Lower leg skin (tissue), 4 donors: ENCODE data around the gene NOC4L. TPM values are rescaled to one million over a fixed set of nuclear protein-coding genes. Genes with fewer than 3 reads are reported as not detected.
A peak's percentile ranks its signal among the peaks of the same experiment; 100 is the strongest.

Experiments
- DNase-seq, 2 donors: peaks; one replicate each; pipeline ENCODE4 v3.0.0-alpha.2; 2019; ENCODE audit warnings: low spot score in 2 of 2
- H3K4me3 ChIP-seq: fragments of 200-600 bp; sonication (generic); 2 replicates; pipeline ENCODE4 v1.5.1; 2017; ENCODE audit warnings: mild to moderate bottlenecking, low read depth; ENCODE audit not compliant: poor library complexity, severe bottlenecking
- CTCF ChIP-seq, 3 donors: fragments of 450-650 bp; IDR thresholded peaks; one replicate each; pipeline ENCODE4 v1.5.1; 2016; ENCODE audit warnings: antibody characterized with exemption in 3 of 3, mild to moderate bottlenecking in 3 of 3, moderate library complexity in 2 of 3
- POLR2A ChIP-seq, 2 donors: fragments of 450-650 bp; IDR thresholded peaks; one replicate each; pipeline ENCODE4 v1.6.1; 2016 to 2017; ENCODE audit warnings: antibody characterized with exemption in 2 of 2, mild to moderate bottlenecking in 1 of 2, moderate library complexity in 1 of 2
- WGBS, 2 donors: methylation state at CpG; one replicate each; pipeline ENCODE4 v1.1.5; 2018; 5-methylcytosine and 5-hydroxymethylcytosine counted together
- intact Hi-C: fragments of 100-400 bp; cut with DNase I; formaldehyde crosslinking; loops from one replicate; pipeline ENCODE4 v1.15.0; 2023; ENCODE audit warnings: low total_unique reads
- total RNA-seq, 4 donors: library from RNA; depleted of rRNA; stranded (reverse); fragments of >200 nt; gene quantifications; one replicate each; pipeline ENCODE4 v1.1.0, GENCODE V29; 2016

NOC4L gene
- total RNA-seq, 4 donors from 2014 or later, result 7.3 to 17.7 (median 14.1) TPM

DNA sequence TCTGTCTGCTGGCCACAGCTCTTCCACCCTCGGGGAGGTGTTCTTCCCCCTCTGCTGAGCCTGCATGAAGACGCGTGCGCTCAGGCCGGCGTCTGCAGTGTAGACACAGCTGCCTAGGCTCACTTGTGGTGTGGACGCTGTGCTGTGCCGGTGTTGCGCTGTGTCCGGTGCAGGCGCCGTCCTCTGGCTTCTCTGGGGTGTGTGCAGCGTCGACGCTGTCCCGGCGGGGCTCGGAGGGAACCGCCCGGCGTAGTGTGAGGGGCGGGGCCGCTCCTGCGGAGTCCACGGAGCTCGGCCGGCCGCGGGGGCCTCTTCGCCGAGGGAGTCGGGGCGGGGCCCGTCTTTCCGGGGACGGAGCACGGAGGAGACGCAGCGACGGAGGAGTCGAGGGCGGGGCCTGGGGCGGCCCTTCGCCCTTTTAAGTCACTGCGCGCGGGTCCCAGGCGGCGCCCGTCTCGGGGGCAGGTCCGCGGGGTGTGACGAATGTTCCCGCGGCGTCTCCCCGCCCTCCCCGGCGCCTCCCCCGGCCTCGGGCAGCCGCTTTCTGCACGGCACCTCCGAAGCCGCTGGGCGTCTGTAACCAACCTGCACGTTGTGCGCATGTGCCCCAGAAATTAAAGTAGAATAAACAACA lies 45.2 kb downstream of the NOC4L start:
- 0 to 2% methylated on average over 40 to 50 of the region's 69 CpGs for WGBS, 2 donors
- DNase-seq, result peak; percentile 83 to 97
- peak overlapping the region; percentile 24 for H3K4me3 ChIP-seq
- TF ChIP-seq POLR2A (IDR thresholded peaks at IDR 0.05), result no peak
- no peak for TF ChIP-seq CTCF (IDR thresholded peaks at IDR 0.05)
- intact Hi-C loops, result no loop called here

- TF ChIP-seq POLR2A (IDR thresholded peaks at IDR 0.05) (no peak), CTCF (IDR thresholded peaks at IDR 0.05) (no peak)
- peak overlapping the region; percentile 24 for H3K4me3 ChIP-seq
- 29 to 51% methylated on average over 44 to 49 of the region's 59 CpGs for WGBS, 2 donors
- DNase-seq, result no peak
- intact Hi-C loops, result no loop called here
Measured at GRCh38 chr12:132190012-132190755, 45.9 kb downstream of the NOC4L start.

DNA sequence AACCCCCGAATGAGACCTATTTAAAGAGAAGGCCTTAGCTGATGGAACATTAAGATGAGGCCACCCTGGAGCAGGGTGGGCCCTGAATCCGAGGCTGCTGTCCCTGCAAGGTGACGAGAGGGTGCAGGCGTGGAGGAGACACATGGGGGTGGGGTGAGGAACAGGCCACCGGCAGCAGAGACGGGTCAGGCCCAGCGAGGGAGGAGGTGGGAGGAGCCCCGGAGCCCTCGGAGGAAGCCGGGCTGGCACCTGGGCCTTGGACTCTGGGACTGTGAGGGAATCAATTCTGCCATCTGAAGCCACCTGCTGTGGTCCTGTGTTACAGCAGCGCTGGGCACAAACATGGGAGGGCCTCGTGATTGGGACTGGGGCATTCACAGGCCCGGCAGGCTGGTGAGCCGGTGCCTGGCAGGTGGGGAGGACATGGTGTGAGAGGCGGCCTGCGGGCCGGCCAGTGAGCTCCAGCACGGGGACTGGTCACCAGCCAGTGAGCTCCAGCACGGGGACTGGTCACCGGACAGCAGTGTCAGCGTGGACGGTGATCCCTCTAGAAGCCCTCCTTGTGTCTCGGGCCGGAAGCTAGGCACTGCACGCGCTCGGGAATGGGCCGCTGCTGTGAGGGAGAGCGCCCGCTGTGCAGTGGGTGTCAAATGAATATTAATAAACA lies 46.7 kb downstream of the NOC4L start:
- intact Hi-C loops, result no loop called here
- WGBS, 2 donors, result 87 to 89% methylated on average over 29 to 30 of the region's 30 CpGs
- H3K4me3 ChIP-seq, result no peak overlapping the region
- DNase-seq, result no peak
- TF ChIP-seq POLR2A (IDR thresholded peaks at IDR 0.05) (no peak), CTCF (IDR thresholded peaks at IDR 0.05) (no peak)

DNA sequence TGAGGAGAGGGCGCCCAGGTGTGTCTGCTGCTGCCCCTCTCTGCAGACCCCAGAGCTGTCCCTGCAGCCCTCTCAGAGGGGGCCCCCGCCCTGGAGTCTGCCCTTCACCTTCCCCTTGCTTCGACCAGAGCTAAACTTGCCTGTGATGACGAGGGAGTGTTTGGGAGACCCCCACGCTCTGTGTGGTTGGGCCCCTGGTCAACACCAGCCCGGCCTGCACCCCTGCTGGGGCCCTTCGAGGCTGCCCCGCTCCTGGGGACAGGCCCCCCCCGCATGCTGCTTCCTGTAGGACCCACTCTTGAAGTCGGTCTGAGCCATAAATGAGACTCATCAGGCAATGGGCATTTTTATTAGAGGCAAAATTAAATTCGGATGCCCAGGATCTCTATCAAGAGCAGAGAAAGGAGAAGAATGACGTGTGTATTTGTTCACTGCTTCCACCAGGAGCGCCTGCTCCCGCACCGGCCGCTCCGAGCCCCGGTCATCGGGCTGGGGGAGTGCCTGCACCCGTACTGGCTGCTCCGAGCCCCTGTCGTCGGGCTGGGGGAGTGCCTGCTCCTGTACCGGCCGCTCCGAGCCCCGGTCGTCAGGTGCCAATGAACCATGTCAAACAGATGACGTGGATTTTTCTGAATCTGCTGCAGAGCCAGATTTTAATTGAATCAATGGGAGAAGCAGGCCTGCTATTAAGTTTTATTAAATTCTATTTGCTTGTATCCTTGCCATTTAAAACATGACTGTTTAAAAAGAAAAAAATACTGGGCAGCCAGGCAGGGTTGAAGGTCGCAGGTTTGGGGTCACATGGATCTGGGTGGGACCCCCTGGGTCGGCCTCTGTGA lies 47.7 kb downstream of the NOC4L start:
- no peak for DNase-seq
- TF ChIP-seq CTCF (IDR thresholded peaks at IDR 0.05), result no peak
- TF ChIP-seq POLR2A (IDR thresholded peaks at IDR 0.05), result no peak
- intact Hi-C loops, result no loop called here
- WGBS, 2 donors, result 79 to 80% methylated on average over 31 of the region's 31 CpGs
- H3K4me3 ChIP-seq, result no peak overlapping the region

DNA sequence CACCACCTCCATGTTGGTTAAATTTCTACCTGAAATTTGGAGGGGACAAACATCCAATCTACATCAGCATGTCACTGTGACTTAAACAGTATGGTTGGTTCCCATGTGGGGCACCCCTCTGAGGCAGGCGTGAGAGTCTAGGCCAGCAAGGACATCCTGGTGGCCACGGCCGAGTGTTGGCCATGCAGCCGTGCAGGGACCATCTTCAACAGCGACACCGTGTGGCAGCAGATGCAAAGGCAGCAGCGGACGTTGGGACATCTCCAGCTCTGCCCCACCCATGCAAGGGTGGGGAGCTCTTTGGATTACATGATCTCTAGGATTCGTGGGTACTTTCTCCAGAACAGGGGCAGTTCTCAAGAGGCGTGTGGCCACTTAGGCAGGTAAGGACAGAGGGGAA lies 49.8 kb downstream of the NOC4L start:
- H3K4me3 ChIP-seq, result no peak overlapping the region
- 57 to 61% methylated on average over 7 to 10 of the region's 10 CpGs for WGBS, 2 donors
- no peak for DNase-seq
- intact Hi-C loops, result no loop called here
- TF ChIP-seq POLR2A (IDR thresholded peaks at IDR 0.05) (no peak), CTCF (IDR thresholded peaks at IDR 0.05) (no peak)
